Measurements from ENCODE around the gene CEP126.

DNA sequence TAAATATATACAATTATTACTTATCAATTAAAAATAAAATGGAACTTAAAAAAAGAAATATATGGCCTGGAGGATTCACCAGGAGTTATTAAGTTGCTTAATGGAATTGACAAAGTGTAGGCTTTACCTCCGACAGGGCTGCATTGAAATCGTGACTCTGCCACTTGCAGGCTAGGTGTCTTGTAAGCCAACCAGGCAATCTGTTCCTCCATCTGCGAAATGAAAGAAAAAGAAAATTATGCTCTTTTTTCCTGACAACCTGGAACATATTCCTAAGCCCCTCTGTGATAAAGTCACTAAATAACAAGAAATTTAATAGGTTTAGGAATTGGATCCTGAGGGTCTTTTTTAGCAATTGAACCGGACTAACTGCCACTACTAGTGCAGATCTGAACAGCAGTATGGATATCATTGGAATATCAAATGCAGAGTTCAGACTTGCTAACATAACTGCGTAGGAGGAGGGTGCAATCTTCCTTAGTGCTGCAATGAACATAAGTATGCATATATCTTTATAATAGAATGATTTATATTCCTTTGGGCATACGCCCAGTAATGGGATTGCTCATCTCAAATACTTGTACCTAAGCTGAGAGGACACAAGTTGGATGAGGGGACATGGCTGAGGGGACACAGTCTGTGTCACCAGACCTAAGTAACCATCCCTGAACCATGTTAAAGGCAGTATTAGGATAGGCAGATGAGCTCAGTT is 42.5 kb upstream of the CEP126 start:
- TF ChIP-seq FOXA1 (IDR thresholded peaks at IDR 0.05), result no peak
- TF ChIP-seq ZNF384 (IDR thresholded peaks at IDR 0.05), result no peak
- TF ChIP-seq FOXM1 (IDR thresholded peaks at IDR 0.05; ENCODE audit: borderline replicate concordance), result no peak
- TF ChIP-seq ELF4 (IDR thresholded peaks at IDR 0.05), result no peak
- TF ChIP-seq, protein P1, sequence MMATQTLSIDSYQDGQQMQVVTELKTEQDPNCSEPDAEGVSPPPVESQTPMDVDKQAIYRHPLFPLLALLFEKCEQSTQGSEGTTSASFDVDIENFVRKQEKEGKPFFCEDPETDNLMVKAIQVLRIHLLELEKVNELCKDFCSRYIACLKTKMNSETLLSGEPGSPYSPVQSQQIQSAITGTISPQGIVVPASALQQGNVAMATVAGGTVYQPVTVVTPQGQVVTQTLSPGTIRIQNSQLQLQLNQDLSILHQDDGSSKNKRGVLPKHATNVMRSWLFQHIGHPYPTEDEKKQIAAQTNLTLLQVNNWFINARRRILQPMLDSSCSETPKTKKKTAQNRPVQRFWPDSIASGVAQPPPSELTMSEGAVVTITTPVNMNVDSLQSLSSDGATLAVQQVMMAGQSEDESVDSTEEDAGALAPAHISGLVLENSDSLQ (IDR thresholded peaks at IDR 0.05), result no peak
- TF ChIP-seq SUZ12 (IDR thresholded peaks at IDR 0.05), result no peak
- no peak for TF ChIP-seq TARDBP (IDR thresholded peaks at IDR 0.05)

Measured in HEK293T (cell line).